Epithelial cell of proximal tubule (primary cell): ENCODE data around the gene CRTC1. TPM values are rescaled to one million over a fixed set of nuclear protein-coding genes. Genes with fewer than 3 reads are reported as not detected.
A peak's percentile ranks its signal among the peaks of the same experiment; 100 is the strongest.

Experiments used
- DNase-seq: peaks from one replicate; pipeline ENCODE4 v3.0.0-alpha.2; 2011; ENCODE audit warnings: low read depth
- H3K4me3 ChIP-seq: 2 replicates; pipeline ENCODE4 v1.5.1; 2011; ENCODE audit warnings: low read depth, mild to moderate bottlenecking, low read length
- CTCF ChIP-seq: conservative IDR thresholded peaks from 2 replicates; pipeline ENCODE4 v1.5.1; 2012; ENCODE audit warnings: low read depth, mild to moderate bottlenecking, low read length
- total RNA-seq: library from RNA; depleted of rRNA; stranded (reverse); fragments of >200 nt; gene quantifications from 2 replicates; pipeline ENCODE4 v1.2.3, GENCODE V29; 2015

Gene CRTC1
- total RNA-seq, 1 donor from 2014 or later: 3.0 TPM

GRCh38 chr19:18830488-18830887 is 147.0 kb downstream of the CRTC1 start:
- no peak for DNase-seq
- no peak overlapping the region for H3K4me3 ChIP-seq
- no peak for TF ChIP-seq CTCF

- no peak for DNase-seq
- no peak for TF ChIP-seq CTCF
- peak within 1 kb of the TSS; percentile 68 for H3K4me3 ChIP-seq
These were observed 148.2 kb downstream of the CRTC1 start, which contains the start of gene UPF1 for GRCh38 chr19:18831524-18832305. TSS of gene UPF1 (plus strand) at chr19:18831959. CDS start at chr19:18832210, 251 bp downstream.

Other genes starting within 250 kb of the CRTC1 start
- gene ISYNA1, start 245.5 kb upstream of the CRTC1 start, total RNA-seq: 88.7 and 115 TPM in 2 replicates
- gene ELL, start 161.6 kb upstream of the CRTC1 start, total RNA-seq: 7.6 and 10.9 TPM in 2 replicates
- 223 and 315 TPM in 2 replicates for gene FKBP8, start 140.1 kb upstream of the CRTC1 start, total RNA-seq
- 128 and 207 TPM in 2 replicates for gene KXD1, start 125.8 kb upstream of the CRTC1 start, total RNA-seq
- gene UBA52, start 111.8 kb upstream of the CRTC1 start, total RNA-seq: 1,133 and 1,698 TPM in 2 replicates
- gene REX1BD, start 94.9 kb upstream of the CRTC1 start, total RNA-seq: 141 and 167 TPM in 2 replicates
- 0.58 TPM in 1 of 2 replicates, not detected in the other for gene CRLF1, start 76.9 kb upstream of the CRTC1 start, total RNA-seq
- gene TMEM59L, start 70.8 kb upstream of the CRTC1 start, total RNA-seq: 0.23 TPM in 1 of 2 replicates, not detected in the other
- gene KLHL26, start 46.7 kb upstream of the CRTC1 start, total RNA-seq: 5.1 and 16.5 TPM in 2 replicates
- gene COMP, start 107.6 kb downstream of the CRTC1 start, total RNA-seq: not detected in 2 replicates
- 46.5 and 63.7 TPM in 2 replicates for gene UPF1, start 148.3 kb downstream of the CRTC1 start, total RNA-seq
- gene CERS1, start 212.5 kb downstream of the CRTC1 start, total RNA-seq: 0.87 and 2.0 TPM in 2 replicates
- gene COPE, start 235.7 kb downstream of the CRTC1 start, total RNA-seq: 312 and 318 TPM in 2 replicates
- 48.6 and 58.5 TPM in 2 replicates for gene DDX49, start 236.0 kb downstream of the CRTC1 start, total RNA-seq